ENCODE data around the gene DPM1. TPM values are rescaled to one million over a fixed set of nuclear protein-coding genes. Genes with fewer than 3 reads are reported as not detected.

DPM1 gene
- total RNA-seq, 1 donor from 2014 or later, result 31.9 TPM

GRCh38 chr20:50900261-50900660 is 58.1 kb downstream of the DPM1 start:
- Mint-ChIP-seq H3K4me1 (ENCODE audit: low read depth, unreplicated experiment) (peaks cover 2% of the 10 kb centered on the region), H3K27ac (ENCODE audit: unreplicated experiment) (no peak overlapping the region), H3K4me3 (ENCODE audit: unreplicated experiment) (no peak overlapping the region), H3K36me3 (ENCODE audit: unreplicated experiment) (no peaks in the 10 kb centered on the region), H3K9me3 (ENCODE audit: unreplicated experiment) (peaks cover 3% of the 10 kb centered on the region), H3K27me3 (ENCODE audit: unreplicated experiment) (peaks cover 6% of the 10 kb centered on the region)
- no peak for TF ChIP-seq CTCF (IDR thresholded peaks at IDR 0.05; ENCODE audit: partially characterized antibody, unreplicated experiment)
- DNase-seq, result no peak

GRCh38 chr20:50898475-50898874 is 59.9 kb downstream of the DPM1 start:
- no peak for TF ChIP-seq CTCF (IDR thresholded peaks at IDR 0.05; ENCODE audit: partially characterized antibody, unreplicated experiment)
- Mint-ChIP-seq H3K36me3 (ENCODE audit: unreplicated experiment) (peaks cover 1% of the 10 kb centered on the region), H3K4me3 (ENCODE audit: unreplicated experiment) (no peak overlapping the region), H3K4me1 (ENCODE audit: low read depth, unreplicated experiment) (peaks cover 2% of the 10 kb centered on the region), H3K27ac (ENCODE audit: unreplicated experiment) (peak overlapping the region; percentile 65), H3K27me3 (ENCODE audit: unreplicated experiment) (peaks cover 6% of the 10 kb centered on the region), H3K9me3 (ENCODE audit: unreplicated experiment) (peaks cover 3% of the 10 kb centered on the region)
- DNase-seq, result no peak

- H3K9me3 Mint-ChIP-seq (ENCODE audit: unreplicated experiment), result peaks cover 6% of the 10 kb centered on the region
- no peak overlapping the region for H3K4me3 Mint-ChIP-seq (ENCODE audit: unreplicated experiment)
- DNase-seq, result no peak
- peaks cover 14% of the 10 kb centered on the region for H3K36me3 Mint-ChIP-seq (ENCODE audit: unreplicated experiment)
- no peak overlapping the region for H3K27ac Mint-ChIP-seq (ENCODE audit: unreplicated experiment)
- peaks cover 4% of the 10 kb centered on the region for H3K4me1 Mint-ChIP-seq (ENCODE audit: low read depth, unreplicated experiment)
- peaks cover 10% of the 10 kb centered on the region for H3K27me3 Mint-ChIP-seq (ENCODE audit: unreplicated experiment)
- no peak for TF ChIP-seq CTCF (IDR thresholded peaks at IDR 0.05; ENCODE audit: partially characterized antibody, unreplicated experiment)
Observed at GRCh38 chr20:50895111-50895830, 63.1 kb downstream of the DPM1 start.

GRCh38 chr20:50893620-50894019 is 64.7 kb downstream of the DPM1 start:
- Mint-ChIP-seq H3K9me3 (ENCODE audit: unreplicated experiment) (peaks cover 6% of the 10 kb centered on the region), H3K36me3 (ENCODE audit: unreplicated experiment) (peaks cover 14% of the 10 kb centered on the region), H3K4me3 (ENCODE audit: unreplicated experiment) (no peak overlapping the region), H3K4me1 (ENCODE audit: low read depth, unreplicated experiment) (peaks cover 6% of the 10 kb centered on the region), H3K27ac (ENCODE audit: unreplicated experiment) (no peak overlapping the region), H3K27me3 (ENCODE audit: unreplicated experiment) (peaks cover 12% of the 10 kb centered on the region)
- no peak for DNase-seq
- no peak for TF ChIP-seq CTCF (IDR thresholded peaks at IDR 0.05; ENCODE audit: partially characterized antibody, unreplicated experiment)

GRCh38 chr20:50892394-50892793 is 65.9 kb downstream of the DPM1 start:
- H3K36me3 Mint-ChIP-seq (ENCODE audit: unreplicated experiment), result peaks cover 14% of the 10 kb centered on the region
- no peak for TF ChIP-seq CTCF (IDR thresholded peaks at IDR 0.05; ENCODE audit: partially characterized antibody, unreplicated experiment)
- H3K4me3 Mint-ChIP-seq (ENCODE audit: unreplicated experiment), result no peak overlapping the region

More at GRCh38 chr20:50892394-50892793, 65.9 kb downstream of the DPM1 start:
- peaks cover 5% of the 10 kb centered on the region for H3K4me1 Mint-ChIP-seq (ENCODE audit: low read depth, unreplicated experiment)
- no peak overlapping the region for H3K27ac Mint-ChIP-seq (ENCODE audit: unreplicated experiment)
- H3K9me3 Mint-ChIP-seq (ENCODE audit: unreplicated experiment), result peaks cover 7% of the 10 kb centered on the region
- DNase-seq, result no peak
- H3K27me3 Mint-ChIP-seq (ENCODE audit: unreplicated experiment), result peaks cover 12% of the 10 kb centered on the region

Measured in glutamatergic neuron (in vitro differentiated cells).